Astrocyte of the cerebellum (primary cell): ENCODE data around the gene IFIT1B.
"Not testable (repeated sequence)": the region's sequence is repeated elsewhere in the genome, so short reads cannot be mapped to it uniquely, and the experiment has no call there.

ENCODE experiments used
- DNase-seq: peaks from one replicate; pipeline ENCODE4 v3.0.0-alpha.2; 2011; ENCODE audit warnings: low read depth
- H3K4me3 ChIP-seq: 2 replicates; pipeline ENCODE4 v1.5.1; 2011; ENCODE audit warnings: mild to moderate bottlenecking, low read depth, low read length, moderate library complexity
- CTCF ChIP-seq: IDR thresholded peaks from 2 replicates; pipeline ENCODE4 v1.5.1; 2012; ENCODE audit warnings: low read length, low read depth, moderate library complexity, mild to moderate bottlenecking; ENCODE audit errors: missing control alignments
- in situ Hi-C: cut with HindIII; loops from 2 replicates; pipeline ENCODE4 v1.10.0; 2017; ENCODE audit warnings: low sequenced_read_pairs

IFIT1B gene

GRCh38 chr10:89403043-89403442 lies 25.2 kb downstream of the IFIT1B start:
- DNase-seq = no peak
- in situ Hi-C loops = loop anchor here (25.0 kb wide), 1 partner anchor 1184 kb away; no protein-coding TSS in a partner anchor
- no peak overlapping the region for H3K4me3 ChIP-seq
- no peak for TF ChIP-seq CTCF

- in situ Hi-C loops = loop anchor here (25.0 kb wide), 1 partner anchor 1183 kb away; no protein-coding TSS in a partner anchor
- no peak for DNase-seq
- H3K4me3 ChIP-seq = no peak overlapping the region
- TF ChIP-seq CTCF = no peak
Observed at GRCh38 chr10:89404104-89405047, 26.5 kb downstream of the IFIT1B start.

- not testable (repeated sequence) for H3K4me3 ChIP-seq, DNase-seq
- in situ Hi-C loops = loop anchor here (25.0 kb wide), 1 partner anchor 1181 kb away; no protein-coding TSS in a partner anchor
Observed at GRCh38 chr10:89406178-89406577, 28.3 kb downstream of the IFIT1B start.

- in situ Hi-C loops = loop anchor here (25.0 kb wide), 1 partner anchor 1180 kb away; no protein-coding TSS in a partner anchor
- not testable (repeated sequence) for DNase-seq, H3K4me3 ChIP-seq
Observed at GRCh38 chr10:89407792-89408191, 29.9 kb downstream of the IFIT1B start.

GRCh38 chr10:89409282-89409681 lies 31.4 kb downstream of the IFIT1B start:
- not testable (repeated sequence) for H3K4me3 ChIP-seq, DNase-seq
- in situ Hi-C loops = loop anchor here (25.0 kb wide), 1 partner anchor 1178 kb away; no protein-coding TSS in a partner anchor

- not testable (repeated sequence) for DNase-seq, H3K4me3 ChIP-seq
- in situ Hi-C loops = loop anchor here (25.0 kb wide), 1 partner anchor 1177 kb away; no protein-coding TSS in a partner anchor
Observed at GRCh38 chr10:89410551-89410950, 32.7 kb downstream of the IFIT1B start.

GRCh38 chr10:89411135-89411534 lies 33.3 kb downstream of the IFIT1B start:
- H3K4me3 ChIP-seq, DNase-seq: not testable (repeated sequence)
- in situ Hi-C loops = loop anchor here (25.0 kb wide), 1 partner anchor 1176 kb away; no protein-coding TSS in a partner anchor

- not testable (repeated sequence) for H3K4me3 ChIP-seq, DNase-seq
- in situ Hi-C loops = loop anchor here (25.0 kb wide), 1 partner anchor 1175 kb away; no protein-coding TSS in a partner anchor
Observed at GRCh38 chr10:89412276-89412675, 34.4 kb downstream of the IFIT1B start.

GRCh38 chr10:89413398-89413912 lies 35.6 kb downstream of the IFIT1B start:
- no peak for TF ChIP-seq CTCF
- peak overlapping the region; percentile 80 for H3K4me3 ChIP-seq
- in situ Hi-C loops = loop anchor here (25.0 kb wide), 1 partner anchor 1174 kb away; no protein-coding TSS in a partner anchor
- no peak for DNase-seq
